ENCODE data around the gene CREB3. TPM values are rescaled to one million over a fixed set of nuclear protein-coding genes. Genes with fewer than 3 reads are reported as not detected.

The CREB3 gene
- total RNA-seq, 1 donor from 2014 or later, result 35.1 TPM

DNA sequence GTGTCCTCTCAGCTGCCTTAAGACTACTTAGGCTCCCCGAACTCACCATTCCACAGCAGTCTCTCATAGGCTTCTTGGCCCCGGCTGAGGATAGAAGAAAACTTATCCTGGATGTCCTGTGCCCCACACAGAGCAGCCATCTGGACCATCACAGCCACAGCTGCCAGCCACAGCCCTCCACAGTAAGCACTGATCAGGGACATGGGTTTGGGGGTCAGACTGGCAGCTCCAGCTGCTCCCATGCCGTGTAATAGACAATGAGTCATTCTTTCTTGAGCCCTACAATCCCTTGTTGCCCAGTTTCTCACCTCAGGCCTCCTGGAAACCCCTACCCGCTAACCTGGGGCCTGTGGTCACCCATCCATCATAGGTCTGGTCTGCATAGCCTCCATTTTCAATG is 5.7 kb downstream of the CREB3 start:
- Histone ChIP-seq H3K36me3 (peaks cover 0 to 76% of the 10 kb centered on the region in 2 donors), H3K27ac (no peak overlapping the region), H3K27me3 (no peaks in the 10 kb centered on the region), H3K4me3 (no peak overlapping the region), H3K9me3 (no peaks in the 10 kb centered on the region), H3K4me1 (peaks cover 10% of the 10 kb centered on the region)
- TF ChIP-seq CTCF (IDR thresholded peaks at IDR 0.05) (no peak), POLR2A (IDR thresholded peaks at IDR 0.05) (no peak)
- intact Hi-C loops (cut with DNase I), result no loop called here
- no peak for DNase-seq (ENCODE audit: extremely low spot score in 2 of 2)

GRCh38 chr9:35738924-35739323 is 6.5 kb downstream of the CREB3 start:
- peaks cover 0 to 84% of the 10 kb centered on the region in 2 donors for H3K36me3 ChIP-seq
- peaks cover 3% of the 10 kb centered on the region for H3K4me1 ChIP-seq
- intact Hi-C loops (cut with DNase I), result no loop called here
- no peaks in the 10 kb centered on the region for H3K27me3 ChIP-seq
- no peak overlapping the region for H3K4me3 ChIP-seq
- no peaks in the 10 kb centered on the region for H3K9me3 ChIP-seq
- no peak for DNase-seq (ENCODE audit: extremely low spot score in 2 of 2)
- TF ChIP-seq POLR2AphosphoS5 (IDR thresholded peaks at IDR 0.05; ENCODE audit: insufficient read depth in 1 of 2, low read depth in 1 of 2) (no peak), CTCF (IDR thresholded peaks at IDR 0.05) (no peak), POLR2A (IDR thresholded peaks at IDR 0.05) (no peak)
- H3K27ac ChIP-seq, result no peak overlapping the region

GRCh38 chr9:35740243-35740642 is 7.8 kb downstream of the CREB3 start:
- DNase-seq (ENCODE audit: extremely low spot score in 2 of 2), result no peak
- H3K27ac ChIP-seq, result no peak overlapping the region
- peaks cover 0 to 90% of the 10 kb centered on the region in 2 donors for H3K36me3 ChIP-seq
- intact Hi-C loops (cut with DNase I), result no loop called here
- H3K4me3 ChIP-seq, result no peak overlapping the region
- no peaks in the 10 kb centered on the region for H3K27me3 ChIP-seq
- H3K4me1 ChIP-seq, result peaks cover 6% of the 10 kb centered on the region
- H3K9me3 ChIP-seq, result no peaks in the 10 kb centered on the region
- TF ChIP-seq POLR2A (IDR thresholded peaks at IDR 0.05) (no peak), POLR2AphosphoS5 (IDR thresholded peaks at IDR 0.05; ENCODE audit: insufficient read depth in 1 of 2, low read depth in 1 of 2) (no peak), CTCF (IDR thresholded peaks at IDR 0.05) (no peak)

DNA sequence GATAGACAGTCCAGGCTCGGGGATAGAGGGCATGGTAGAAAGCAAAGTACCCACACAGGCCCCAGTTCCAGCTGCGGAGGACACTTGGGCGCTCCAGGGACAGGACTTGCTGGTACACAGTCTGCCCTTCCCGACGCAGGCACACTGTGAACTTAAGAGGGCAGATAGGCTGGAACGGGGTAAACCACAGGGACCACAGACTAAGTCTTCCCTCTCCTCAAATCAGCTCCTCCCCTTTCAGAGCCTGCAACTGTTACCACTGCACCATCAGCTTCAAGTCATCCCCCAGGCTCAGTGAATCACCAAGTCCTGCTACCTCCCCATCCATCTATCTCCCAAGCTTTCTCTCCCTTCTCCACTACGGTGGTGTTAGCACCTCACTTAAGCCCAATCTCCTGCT is 9.3 kb downstream of the CREB3 start:
- Histone ChIP-seq H3K9me3 (no peaks in the 10 kb centered on the region), H3K4me1 (peaks cover 21% of the 10 kb centered on the region), H3K4me3 (no peak overlapping the region), H3K36me3 (peaks cover 0 to 78% of the 10 kb centered on the region in 2 donors), H3K27ac (no peak overlapping the region), H3K27me3 (no peaks in the 10 kb centered on the region)
- DNase-seq (ENCODE audit: extremely low spot score in 2 of 2), result no peak
- TF ChIP-seq CTCF (IDR thresholded peaks at IDR 0.05), result no peak
- no peak for TF ChIP-seq POLR2A (IDR thresholded peaks at IDR 0.05)
- no peak for TF ChIP-seq POLR2AphosphoS5 (IDR thresholded peaks at IDR 0.05; ENCODE audit: insufficient read depth in 1 of 2, low read depth in 1 of 2)
- intact Hi-C loops (cut with DNase I), result no loop called here

- DNase-seq (ENCODE audit: extremely low spot score in 2 of 2), result no peak
- Histone ChIP-seq H3K4me1 (peaks cover 36% of the 10 kb centered on the region), H3K4me3 (no peak overlapping the region), H3K9me3 (no peaks in the 10 kb centered on the region), H3K27me3 (no peaks in the 10 kb centered on the region), H3K36me3 (peaks cover 0 to 61% of the 10 kb centered on the region in 2 donors), H3K27ac (no peak overlapping the region)
- intact Hi-C loops (cut with DNase I), result no loop called here
- TF ChIP-seq CTCF (IDR thresholded peaks at IDR 0.05) (no peak), POLR2A (IDR thresholded peaks at IDR 0.05) (no peak), POLR2AphosphoS5 (IDR thresholded peaks at IDR 0.05; ENCODE audit: insufficient read depth in 1 of 2, low read depth in 1 of 2) (no peak)
These were observed 11.0 kb downstream of the CREB3 start for GRCh38 chr9:35743452-35743851.

All from vagina (tissue), 2 donors.